Measurements from ENCODE around the gene GARRE1.

GARRE1 gene

GRCh38 chr19:34224996-34225658, 29.2 kb upstream of the GARRE1 start:
- FAIRE-seq (peak; percentile 15), DNase-seq (ENCODE audit: insufficient read length, low spot score) (no peak)
- TF ChIP-seq POLR2A (IDR thresholded peaks at IDR 0.05; ENCODE audit: low read depth, low read length) = no peak

- no peak for TF ChIP-seq POLR2A (IDR thresholded peaks at IDR 0.05; ENCODE audit: low read depth, low read length)
- FAIRE-seq (no peak), DNase-seq (ENCODE audit: insufficient read length, low spot score) (no peak)
Observed at GRCh38 chr19:34225659-34226015, 28.7 kb upstream of the GARRE1 start.

- no peak for FAIRE-seq
- no peak for DNase-seq (ENCODE audit: insufficient read length, low spot score)
- no peak for TF ChIP-seq POLR2A (IDR thresholded peaks at IDR 0.05; ENCODE audit: low read depth, low read length)
Observed at GRCh38 chr19:34226036-34226435, 28.3 kb upstream of the GARRE1 start.

- no peak for TF ChIP-seq POLR2A (IDR thresholded peaks at IDR 0.05; ENCODE audit: low read depth, low read length)
Observed at GRCh38 chr19:34228347-34228746, 26.0 kb upstream of the GARRE1 start.

GRCh38 chr19:34228762-34229161, 25.6 kb upstream of the GARRE1 start:
- no peak for FAIRE-seq
- TF ChIP-seq POLR2A (IDR thresholded peaks at IDR 0.05; ENCODE audit: low read depth, low read length) = no peak
- DNase-seq (ENCODE audit: insufficient read length, low spot score) = no peak

More at GRCh38 chr19:34228347-34228746, 26.0 kb upstream of the GARRE1 start:
- FAIRE-seq = no peak
- no peak for DNase-seq (ENCODE audit: insufficient read length, low spot score)

- FAIRE-seq (no peak), DNase-seq (ENCODE audit: insufficient read length, low spot score) (no peak)
- TF ChIP-seq POLR2A (IDR thresholded peaks at IDR 0.05; ENCODE audit: low read depth, low read length) = no peak
Observed at GRCh38 chr19:34229721-34230120, 24.6 kb upstream of the GARRE1 start.

- FAIRE-seq (no peak), DNase-seq (ENCODE audit: insufficient read length, low spot score) (no peak)
- no peak for TF ChIP-seq POLR2A (IDR thresholded peaks at IDR 0.05; ENCODE audit: low read depth, low read length)
Observed at GRCh38 chr19:34230820-34231219, 23.5 kb upstream of the GARRE1 start.

GRCh38 chr19:34231439-34231838, 22.9 kb upstream of the GARRE1 start:
- DNase-seq (ENCODE audit: insufficient read length, low spot score) (no peak), FAIRE-seq (no peak)

GRCh38 chr19:34232566-34233481, 21.5 kb upstream of the GARRE1 start:
- peak; percentile 80 for FAIRE-seq
- no peak for TF ChIP-seq POLR2A (IDR thresholded peaks at IDR 0.05; ENCODE audit: low read depth, low read length)
- peak; percentile 89 for DNase-seq (ENCODE audit: insufficient read length, low spot score)

More at GRCh38 chr19:34231439-34231838, 22.9 kb upstream of the GARRE1 start:
- no peak for TF ChIP-seq POLR2A (IDR thresholded peaks at IDR 0.05; ENCODE audit: low read depth, low read length)

- TF ChIP-seq POLR2A (IDR thresholded peaks at IDR 0.05; ENCODE audit: low read depth, low read length) = no peak
- FAIRE-seq (no peak), DNase-seq (ENCODE audit: insufficient read length, low spot score) (no peak)
Observed at GRCh38 chr19:34235425-34235940, 18.9 kb upstream of the GARRE1 start.

- DNase-seq (ENCODE audit: insufficient read length, low spot score) (no peak), FAIRE-seq (no peak)
Observed at GRCh38 chr19:34236035-34236987, 18.0 kb upstream of the GARRE1 start.

GRCh38 chr19:34237283-34237682, 17.1 kb upstream of the GARRE1 start:
- no peak for TF ChIP-seq POLR2A (IDR thresholded peaks at IDR 0.05; ENCODE audit: low read depth, low read length)
- DNase-seq (ENCODE audit: insufficient read length, low spot score) (no peak), FAIRE-seq (no peak)

More at GRCh38 chr19:34236035-34236987, 18.0 kb upstream of the GARRE1 start:
- no peak for TF ChIP-seq POLR2A (IDR thresholded peaks at IDR 0.05; ENCODE audit: low read depth, low read length)

- TF ChIP-seq POLR2A (IDR thresholded peaks at IDR 0.05; ENCODE audit: low read depth, low read length) = no peak
- no peak for FAIRE-seq
Observed at GRCh38 chr19:34237939-34238338, 16.4 kb upstream of the GARRE1 start.

More at GRCh38 chr19:34237939-34238338, 16.4 kb upstream of the GARRE1 start:
- DNase-seq (ENCODE audit: insufficient read length, low spot score) = no peak

All from H54 (cell line).